GM18502 (cell line): ENCODE measurements around the gene SCN3B.
A peak's percentile ranks its signal among the peaks of the same experiment; 100 is the strongest.

Source experiments
- ATAC-seq: cut with Tn5 transposase; IDR thresholded peaks from one replicate; pipeline ENCODE4 v1.9.1; 2021; ENCODE audit warnings: mild to moderate bottlenecking; ENCODE audit not compliant: unreplicated experiment, poor library complexity

SCN3B gene

DNA sequence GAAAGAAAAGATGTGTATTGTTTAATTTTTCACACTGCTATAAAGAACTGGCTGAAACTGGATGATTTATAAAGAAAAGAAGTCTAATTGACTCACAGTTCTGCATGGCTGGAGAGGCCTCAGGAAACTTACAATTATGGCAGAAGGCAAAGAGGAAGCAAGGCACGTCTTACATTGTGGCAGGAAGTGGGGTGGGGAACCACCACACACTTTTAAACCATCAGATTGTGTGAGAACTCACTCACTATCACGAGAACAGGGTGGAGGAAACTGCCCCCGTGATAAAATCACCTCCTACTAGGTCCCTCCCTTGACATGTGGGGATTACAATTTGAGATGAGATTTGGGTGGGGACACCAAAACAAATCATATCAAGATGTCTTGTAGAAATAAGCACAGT lies 5.5 kb upstream of the SCN3B start:
- peak; percentile 85 for ATAC-seq

DNA sequence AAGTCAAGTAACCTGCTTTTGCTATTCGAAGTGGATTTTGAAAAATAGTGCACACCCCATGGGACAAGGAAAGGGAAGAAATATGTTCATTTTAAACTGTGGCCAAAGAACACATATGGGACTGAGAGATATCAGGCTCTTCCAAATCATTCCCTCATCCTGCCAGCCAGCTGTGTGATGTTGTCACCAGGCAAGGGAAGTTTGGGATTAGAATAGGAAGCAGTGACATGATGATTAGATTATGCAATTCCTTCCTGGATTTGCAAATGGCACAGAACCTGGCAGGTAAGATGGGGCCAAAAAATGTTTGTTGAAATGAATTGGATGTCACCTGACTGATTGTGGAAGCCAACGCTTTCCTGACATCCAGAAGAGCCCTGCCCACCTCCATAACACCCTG lies 4.9 kb upstream of the SCN3B start:
- no peak for ATAC-seq

DNA sequence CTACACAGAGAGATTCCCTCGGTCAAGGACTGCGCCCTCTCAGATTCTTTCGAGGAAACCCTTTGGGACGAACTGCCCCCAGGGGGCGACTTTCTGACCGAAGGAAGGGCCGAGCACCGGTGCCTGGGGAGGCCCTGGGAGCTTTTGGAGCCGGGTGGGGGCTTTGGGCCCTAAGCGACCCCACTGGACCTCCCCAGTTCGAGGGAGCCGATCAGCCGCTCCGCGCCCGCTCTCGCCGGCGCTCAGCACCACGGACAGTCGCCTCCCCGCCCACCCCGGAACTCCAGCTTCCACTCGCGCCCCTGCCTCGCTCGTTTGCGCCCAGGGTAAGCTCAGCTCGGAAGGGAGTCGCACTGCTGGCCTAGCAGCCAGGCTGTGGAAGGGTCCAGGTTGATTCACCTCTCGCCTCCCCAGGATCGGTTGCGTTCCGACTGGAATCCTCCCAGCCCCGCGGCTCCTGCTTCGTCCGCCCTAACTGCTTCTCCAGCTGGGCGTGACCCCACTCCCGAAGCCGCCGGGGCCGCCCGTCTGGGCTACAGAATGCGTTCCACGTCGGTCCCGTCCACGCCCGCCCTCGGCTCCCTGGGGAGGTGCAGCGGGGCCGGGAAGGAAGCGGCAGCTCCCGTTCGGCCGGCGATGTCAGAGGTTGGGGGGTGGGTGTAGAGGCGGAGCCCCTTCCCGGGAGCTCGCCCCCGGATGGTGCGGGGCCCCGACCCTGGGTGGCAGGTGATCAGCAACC lies 428 bp downstream of the SCN3B start:
- peak; percentile 61 for ATAC-seq

DNA sequence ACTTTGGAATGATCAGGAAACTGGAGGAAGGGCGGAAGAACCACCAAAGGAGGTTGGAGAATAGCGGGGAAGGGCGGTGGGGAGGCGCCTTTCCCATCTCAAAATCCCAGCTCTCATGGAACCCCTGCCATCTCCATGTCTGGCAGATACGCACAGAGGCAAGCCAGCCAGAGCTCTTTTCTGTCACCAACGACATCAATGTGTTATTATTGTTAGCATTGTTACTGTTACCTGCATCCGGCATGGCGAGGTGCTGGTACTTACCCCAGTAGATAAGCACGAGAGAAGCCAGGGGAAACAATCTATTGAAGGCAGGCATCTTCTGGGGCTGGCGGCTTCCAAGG lies 969 bp downstream of the SCN3B start:
- ATAC-seq, result no peak

DNA sequence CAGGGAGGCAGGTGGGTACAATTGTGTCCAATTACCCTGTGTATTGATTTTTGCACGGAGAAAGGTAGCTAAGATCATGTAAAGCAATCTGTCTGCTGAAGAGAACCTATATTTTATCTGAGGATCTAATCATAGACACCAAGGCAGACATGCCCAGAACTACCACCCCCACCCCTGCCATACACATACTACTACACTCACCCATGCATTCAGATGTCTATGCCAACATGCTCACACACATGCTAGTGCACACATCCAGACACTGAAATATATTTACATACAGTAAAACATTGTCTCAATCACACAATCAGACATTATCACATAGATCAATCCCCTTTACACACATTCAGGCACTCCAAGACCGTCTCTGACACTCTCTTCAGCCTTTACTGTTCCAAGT lies 1.8 kb downstream of the SCN3B start:
- ATAC-seq, result no peak

DNA sequence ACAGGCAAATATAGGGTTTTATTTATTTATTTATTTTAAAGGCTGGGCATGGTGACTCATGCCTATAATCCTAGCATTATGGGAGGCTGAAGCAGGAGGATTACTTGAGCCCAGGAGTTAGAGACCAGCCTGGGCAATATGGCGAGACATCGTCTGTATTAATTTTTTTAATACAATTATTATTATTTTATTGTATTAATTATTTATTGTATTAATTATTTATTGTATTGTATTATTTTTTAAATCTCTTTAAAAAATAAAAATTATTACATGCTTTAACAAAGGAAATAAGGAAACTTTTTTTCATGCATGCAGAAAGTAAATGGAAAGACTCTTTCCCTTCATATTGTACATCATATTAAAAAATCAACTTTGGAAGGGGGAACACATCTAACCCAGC lies 3.5 kb downstream of the SCN3B start:
- no peak for ATAC-seq

DNA sequence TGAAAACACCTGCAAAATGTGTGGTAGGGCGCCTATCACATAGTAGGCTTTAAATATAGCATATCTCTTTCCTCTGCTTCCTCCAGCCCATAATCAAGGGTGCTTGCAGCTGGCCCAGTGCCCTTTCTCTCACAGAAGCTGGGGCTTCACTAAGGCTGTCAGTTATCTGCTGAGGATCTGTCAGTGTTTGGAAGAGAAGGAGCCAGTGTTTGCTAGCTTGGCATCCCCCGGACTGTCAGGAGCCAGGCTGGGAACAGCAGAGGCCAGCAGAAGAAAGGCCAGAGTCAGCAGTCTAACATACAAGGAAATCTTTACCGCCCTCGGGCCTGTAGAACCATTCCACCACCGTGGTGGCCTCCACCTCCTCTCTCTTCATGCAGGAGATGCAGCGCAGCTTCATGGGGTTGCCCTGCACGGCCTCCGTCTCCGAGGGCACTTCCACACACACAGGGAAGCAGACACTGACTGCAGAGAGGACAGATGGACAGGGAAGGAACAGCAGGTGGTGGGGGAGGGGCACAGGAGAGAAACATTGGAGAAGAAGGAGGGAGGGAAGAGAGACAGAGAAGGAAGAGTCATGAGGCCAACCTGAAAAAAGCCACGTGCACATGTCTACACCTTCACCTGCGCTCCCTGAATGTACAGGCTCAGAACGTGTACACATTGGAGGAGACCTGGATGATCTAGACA lies 9.0 kb downstream of the SCN3B start:
- ATAC-seq, result no peak

DNA sequence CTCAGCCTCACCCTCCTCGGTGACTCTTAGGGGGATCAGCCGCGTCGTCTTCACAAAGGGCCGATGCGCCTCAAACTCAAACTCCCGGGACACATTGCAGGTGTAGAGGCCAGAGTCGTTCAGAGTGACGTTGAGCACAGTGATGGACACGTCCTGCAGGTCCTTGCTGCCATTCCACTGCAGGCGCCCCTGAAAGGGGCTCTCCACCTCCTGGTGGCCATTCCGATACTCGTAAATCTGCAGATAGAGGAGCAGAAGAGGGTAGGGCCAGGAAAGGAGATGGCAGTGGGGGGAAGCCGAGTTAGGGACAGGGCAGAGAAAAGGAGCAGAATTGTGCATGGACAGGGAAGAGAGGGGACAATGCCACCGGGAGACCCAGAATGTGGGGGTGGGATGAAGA lies 12.0 kb downstream of the SCN3B start:
- ATAC-seq, result no peak

DNA sequence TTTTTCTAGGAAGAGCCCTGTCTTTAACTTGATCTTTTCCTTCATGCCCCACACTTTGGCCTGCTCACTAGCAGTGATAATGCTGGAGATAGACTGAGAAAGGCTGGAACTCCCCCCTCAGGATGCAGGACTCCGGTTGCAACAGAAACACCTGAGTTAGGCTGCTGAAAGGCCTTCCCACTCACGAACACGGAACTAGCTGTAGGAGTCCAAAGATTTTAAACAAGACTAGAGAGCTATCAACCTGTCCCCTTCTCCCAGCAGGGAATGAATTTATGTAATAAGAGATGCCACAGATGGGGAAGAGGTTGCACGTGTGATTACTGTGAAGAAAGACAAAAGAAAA lies 13.0 kb downstream of the SCN3B start:
- no peak for ATAC-seq

DNA sequence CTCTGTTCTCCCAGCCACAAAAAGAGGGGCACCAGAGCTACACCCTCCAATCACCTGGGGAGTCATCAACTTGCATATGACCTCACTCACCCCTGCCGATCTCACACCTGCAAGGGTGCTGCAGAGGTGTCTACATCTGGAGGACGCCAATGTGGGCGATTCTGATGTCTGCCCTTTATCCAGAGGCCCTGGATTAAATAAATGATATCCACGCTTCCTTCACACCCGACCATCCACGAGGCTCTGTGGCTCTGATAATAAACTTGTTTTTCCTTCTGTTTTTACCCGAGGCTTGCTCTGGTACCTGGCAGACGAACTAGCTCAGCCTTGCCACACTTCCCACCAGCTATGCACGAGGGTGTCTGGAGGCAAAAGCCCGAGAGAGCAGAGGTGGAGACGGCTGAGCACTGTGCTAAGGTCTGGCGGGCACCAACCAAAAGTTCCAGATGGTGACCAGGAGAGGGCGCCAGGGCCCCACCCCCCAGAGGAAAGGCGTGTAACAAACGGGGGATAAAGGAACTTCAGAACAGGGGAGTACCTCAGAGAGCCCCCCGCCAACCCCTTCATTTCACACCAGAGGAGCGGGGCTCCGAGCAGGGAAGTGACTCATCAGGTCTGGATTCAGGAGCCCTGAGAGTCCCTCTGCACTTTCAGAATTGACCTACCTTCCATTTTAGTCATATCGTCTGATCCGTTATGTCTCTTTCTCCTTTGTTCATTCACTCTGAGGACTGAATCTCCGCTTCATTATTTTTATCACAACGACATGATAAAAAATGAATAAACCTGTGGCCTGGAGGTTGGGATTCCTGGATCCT lies 13.5 kb downstream of the SCN3B start:
- ATAC-seq, result peak; percentile 65

DNA sequence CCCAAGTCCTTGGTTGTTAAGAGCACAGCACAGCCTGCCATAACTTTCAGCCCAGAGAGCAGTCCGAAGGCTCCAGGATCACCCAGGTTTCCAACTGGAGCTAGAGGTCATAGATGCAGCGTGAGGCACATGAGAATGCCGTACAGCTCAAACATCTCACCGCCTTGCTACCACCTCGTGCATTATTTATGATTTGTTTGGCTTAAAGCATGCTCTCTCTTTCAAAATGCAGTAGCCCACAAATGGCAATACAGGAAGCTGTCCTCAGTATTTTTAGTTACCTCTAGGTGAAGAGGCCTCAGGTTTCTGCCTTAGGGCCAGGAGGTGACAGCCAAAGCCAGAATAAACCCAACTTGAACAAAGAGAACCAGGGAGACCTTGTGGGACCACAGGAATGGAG lies 14.4 kb downstream of the SCN3B start:
- no peak for ATAC-seq

DNA sequence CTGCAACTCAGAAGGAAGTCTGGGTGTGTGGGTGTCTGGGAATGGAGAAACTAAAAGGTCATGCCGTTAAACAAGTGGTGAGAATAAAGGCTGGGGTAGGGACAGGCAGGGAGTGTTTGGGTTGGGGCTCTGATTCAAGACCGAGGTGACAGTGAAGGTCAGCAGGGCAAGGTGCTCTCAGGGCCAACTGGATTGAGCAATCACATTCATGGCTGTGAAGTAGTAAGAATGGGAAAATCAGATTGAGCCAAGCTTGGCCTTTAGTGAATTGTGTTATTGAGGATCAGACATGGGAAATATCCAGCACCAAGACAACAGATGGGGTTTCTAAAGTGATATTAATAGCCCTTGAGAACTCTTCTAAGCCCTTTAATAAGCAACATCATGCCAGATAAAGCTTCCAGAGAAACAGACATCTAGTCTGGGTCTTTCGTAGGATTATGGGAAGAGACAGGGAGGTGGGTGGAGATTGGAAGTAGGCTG lies 24.3 kb downstream of the SCN3B start:
- ATAC-seq, result no peak

DNA sequence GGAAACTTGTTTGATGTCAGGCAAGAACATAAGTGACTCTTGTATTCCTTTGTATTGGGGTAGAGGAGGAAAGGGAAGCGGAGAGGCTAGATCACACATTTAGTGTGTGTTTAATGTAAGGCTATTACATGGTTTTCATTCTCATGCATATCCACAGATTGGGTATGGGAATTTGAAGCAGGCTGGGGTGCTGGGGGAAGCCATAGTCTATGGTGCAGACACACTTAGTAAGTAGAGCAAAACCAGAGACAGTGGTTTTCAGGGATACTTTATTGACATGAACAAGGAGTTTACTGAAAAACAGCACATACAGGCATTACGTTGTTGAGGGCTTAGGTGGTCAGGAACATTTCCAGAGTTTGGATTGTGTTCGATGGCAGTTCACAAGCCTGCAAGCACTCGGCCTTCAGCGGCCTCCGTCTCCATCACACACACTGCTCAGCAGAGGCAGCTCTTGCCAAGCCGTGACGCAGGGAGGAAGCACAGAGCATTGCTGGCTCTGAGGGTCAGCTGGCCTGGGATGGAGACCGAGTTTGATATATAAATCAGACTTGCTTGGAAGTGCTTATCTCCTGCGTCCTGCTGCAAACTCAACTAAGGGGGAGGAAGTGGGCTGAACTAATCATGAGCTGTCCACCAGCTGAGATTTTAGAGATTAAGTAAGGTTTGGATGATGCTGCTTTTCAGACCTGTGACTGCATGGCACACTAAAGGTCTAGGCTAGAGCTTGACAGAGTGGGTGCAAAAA lies 25.3 kb downstream of the SCN3B start:
- no peak for ATAC-seq

DNA sequence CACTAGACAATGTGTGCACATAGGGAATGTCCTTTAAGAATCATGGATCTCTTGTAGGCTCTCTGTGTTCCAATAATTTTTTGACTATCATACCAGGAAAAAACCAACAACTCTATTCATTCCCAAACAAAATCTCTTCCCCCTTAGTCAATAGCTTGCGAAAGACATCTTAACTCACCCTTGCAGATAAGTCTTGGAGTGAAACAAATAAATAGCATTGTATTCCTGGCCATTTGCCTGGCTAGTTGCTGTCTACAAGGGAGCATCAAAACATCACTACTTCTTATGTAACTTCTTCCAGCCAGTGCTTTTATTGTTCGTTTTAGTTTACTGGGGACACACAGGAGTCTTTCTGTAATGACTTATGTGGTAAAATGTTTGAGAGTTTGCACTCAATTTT lies 29.4 kb downstream of the SCN3B start:
- ATAC-seq, result no peak

DNA sequence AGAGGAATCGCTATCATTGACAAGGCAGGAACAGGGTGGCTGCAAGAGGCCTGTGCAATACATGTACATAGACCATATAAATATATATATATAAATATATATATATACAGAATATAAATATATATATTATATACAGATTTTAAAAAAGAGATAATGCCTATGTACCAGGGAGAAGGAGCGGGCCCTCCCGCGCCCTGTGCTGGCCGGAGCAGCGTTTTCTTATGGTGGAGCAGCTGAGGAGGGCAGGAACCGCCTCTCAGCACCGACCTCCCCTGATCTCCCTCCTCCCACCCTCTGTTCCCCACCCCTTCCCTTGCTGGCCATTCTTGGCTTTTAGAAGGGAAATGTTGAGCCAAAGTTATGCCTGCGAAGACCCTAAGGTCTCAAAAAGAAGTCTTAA lies 31.8 kb downstream of the SCN3B start:
- ATAC-seq, result no peak

DNA sequence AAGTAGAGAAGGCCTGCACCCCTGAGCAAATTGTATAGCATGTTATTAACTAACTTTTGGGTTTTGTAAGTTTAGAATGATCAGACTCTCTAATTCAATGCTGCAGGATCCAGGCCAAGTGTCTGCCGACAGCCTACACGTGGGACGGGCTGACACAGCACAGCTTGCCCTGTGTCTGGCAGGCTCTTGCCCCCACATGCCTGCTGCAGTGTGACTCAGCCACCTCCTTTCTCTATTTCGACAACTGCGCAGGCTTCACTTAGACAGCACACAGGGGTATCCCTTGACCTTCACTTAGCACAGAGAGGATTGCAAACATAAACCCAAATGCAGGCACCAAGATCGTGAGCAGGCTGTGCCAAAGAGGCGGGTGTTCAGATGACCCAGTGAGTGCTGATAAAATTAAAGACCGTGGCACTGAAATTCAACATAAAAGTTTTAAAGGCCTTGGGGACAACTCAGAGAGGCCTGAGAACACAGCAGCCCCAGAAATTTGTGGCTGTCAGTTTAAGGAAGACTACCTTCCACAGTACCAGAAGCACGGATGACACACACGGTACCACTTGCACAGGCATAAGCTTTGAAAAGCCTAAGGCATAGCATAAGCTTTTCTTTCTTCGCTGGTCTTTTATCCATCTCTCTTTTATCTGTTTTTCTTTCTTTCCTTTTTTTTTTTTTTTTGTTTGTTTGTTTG lies 37.8 kb downstream of the SCN3B start:
- ATAC-seq, result no peak

DNA sequence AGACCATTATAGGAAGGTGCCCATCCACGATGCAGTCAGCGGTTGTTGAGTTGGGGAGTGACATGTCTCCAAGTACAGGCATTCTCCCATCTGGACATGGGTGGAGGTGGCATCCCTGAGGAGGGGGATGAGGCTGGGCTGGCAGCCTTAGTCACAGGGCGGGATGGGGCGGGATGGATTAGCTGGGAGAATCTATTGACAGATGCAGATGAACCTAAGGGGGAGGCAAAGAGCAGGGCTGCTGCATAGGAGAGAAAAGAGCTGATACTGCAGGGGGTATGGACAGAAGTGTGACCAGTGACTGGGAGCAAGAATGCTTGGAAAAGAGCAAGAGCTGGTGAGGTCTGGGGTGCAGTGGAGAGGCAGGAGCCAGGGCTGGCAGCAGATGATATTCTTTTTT lies 42.7 kb downstream of the SCN3B start:
- ATAC-seq, result no peak

DNA sequence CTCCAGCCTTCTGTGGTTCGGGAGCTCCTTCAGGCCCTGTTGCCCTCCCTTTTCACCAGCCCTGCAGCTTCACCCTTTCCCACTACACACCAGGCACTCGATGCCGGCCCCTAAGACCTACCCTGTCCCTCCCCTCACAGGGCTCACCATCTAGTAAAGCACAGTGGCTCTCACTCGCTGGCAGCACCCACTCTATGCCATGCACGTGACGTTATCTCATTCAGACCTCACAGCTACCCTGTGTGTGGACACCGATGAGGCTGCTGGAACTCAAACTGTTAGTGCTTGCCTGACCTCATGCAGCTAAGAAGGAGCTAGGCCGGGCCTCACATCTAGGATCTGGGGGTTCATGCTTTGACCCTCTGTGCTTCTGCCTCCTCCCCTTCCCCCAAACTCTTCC lies 45.5 kb downstream of the SCN3B start:
- no peak for ATAC-seq

DNA sequence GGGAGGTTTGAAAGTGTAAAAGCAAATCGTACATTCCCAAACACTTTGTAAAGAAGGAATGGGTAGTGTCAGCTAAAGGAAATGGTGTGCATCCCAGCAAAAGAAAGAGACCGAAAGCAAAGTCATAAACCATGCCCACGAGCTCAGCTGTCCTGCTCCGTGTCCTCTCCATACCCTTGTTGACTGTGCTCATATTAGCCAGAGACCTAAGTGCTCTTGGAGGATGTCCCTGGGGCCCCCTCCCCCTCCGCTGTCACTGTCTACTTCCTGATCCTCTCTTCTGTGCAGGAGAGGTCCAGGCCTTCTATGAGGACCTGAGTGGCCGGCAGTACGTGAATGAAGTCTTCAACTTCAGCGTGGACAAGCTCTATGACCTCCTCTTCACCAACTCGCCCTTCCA lies 46.1 kb downstream of the SCN3B start:
- ATAC-seq, result no peak

DNA sequence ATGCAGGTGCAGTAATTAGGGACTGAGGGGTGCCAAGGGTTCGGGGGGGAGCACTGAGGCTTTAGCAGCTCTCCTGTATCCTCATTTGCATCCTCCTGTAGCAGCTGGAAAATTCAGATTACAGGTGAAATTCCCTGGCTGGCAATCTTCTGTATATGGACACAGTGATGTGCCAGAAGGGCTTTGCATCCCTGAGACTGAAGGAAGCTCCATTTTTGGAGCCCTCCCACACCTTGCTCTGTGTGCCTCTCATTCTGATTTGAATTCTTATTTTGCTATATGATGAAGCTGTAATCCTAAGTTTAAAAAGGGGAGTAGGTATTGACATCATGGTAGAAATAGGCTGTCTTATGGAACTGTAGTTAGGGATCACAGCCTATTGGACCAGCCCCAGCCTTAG lies 46.6 kb downstream of the SCN3B start:
- ATAC-seq, result no peak
